MM.1S (cell line): Measurements from ENCODE around the gene ACAP2.

Experiments used
- DNase-seq: peaks from one replicate; pipeline ENCODE4 v3.0.0-alpha.2; 2015
- H2AFZ ChIP-seq: fragments of 300-600 bp; sonication (generic); 2 replicates; pipeline ENCODE4 v1.6.0; 2016; ENCODE audit warnings: antibody characterized with exemption, low read length
- H3F3A ChIP-seq: fragments of 300-600 bp; sonication (generic); 2 replicates; pipeline ENCODE4 v1.6.1; 2016; ENCODE audit warnings: mild to moderate bottlenecking, antibody characterized with exemption, low read length, moderate library complexity, mixed read lengths; ENCODE audit not compliant: insufficient read depth
- H3K27ac ChIP-seq: fragments of 300-600 bp; sonication (generic); 2 replicates; pipeline ENCODE4 v1.5.1; 2016; ENCODE audit warnings: mild to moderate bottlenecking, low read length
- H3K27me3 ChIP-seq: fragments of 300-600 bp; sonication (generic); replicated peaks from 2 replicates; pipeline ENCODE4 v1.6.0; 2016; ENCODE audit warnings: low read length; ENCODE audit not compliant: insufficient read depth
- H3K36me3 ChIP-seq: fragments of 300-600 bp; sonication (generic); replicated peaks from 2 replicates; pipeline ENCODE4 v1.6.1; 2016; ENCODE audit warnings: mild to moderate bottlenecking, low read length, mixed read lengths; ENCODE audit not compliant: insufficient read depth
- H3K4me1 ChIP-seq: fragments of 300-600 bp; sonication (generic); 2 replicates; pipeline ENCODE4 v1.6.1; 2016; ENCODE audit warnings: low read length, mixed read lengths
- H3K4me2 ChIP-seq: fragments of 300-600 bp; sonication (generic); 2 replicates; pipeline ENCODE4 v1.6.0; 2016; ENCODE audit warnings: low read depth, low read length
- H3K4me3 ChIP-seq: fragments of 300-600 bp; sonication (generic); 2 replicates; pipeline ENCODE4 v1.5.1; 2016; ENCODE audit warnings: low read length, mixed read lengths
- H3K79me2 ChIP-seq: fragments of 300-600 bp; sonication (generic); 2 replicates; pipeline ENCODE4 v1.6.1; 2016; ENCODE audit warnings: mixed run types, low read length, mixed read lengths
- H3K9ac ChIP-seq: fragments of 300-600 bp; sonication (generic); 2 replicates; pipeline ENCODE4 v1.6.1; 2016; ENCODE audit warnings: low read length, mixed read lengths
- H3K9me2 ChIP-seq: fragments of 300-600 bp; sonication (generic); replicated peaks from 2 replicates; pipeline ENCODE4 v1.6.1; 2016; ENCODE audit warnings: mild to moderate bottlenecking, low read length, mixed read lengths; ENCODE audit not compliant: insufficient read depth
- H3K9me3 ChIP-seq: fragments of 300-600 bp; sonication (generic); replicated peaks from 2 replicates; pipeline ENCODE4 v1.6.1; 2016; ENCODE audit warnings: mild to moderate bottlenecking, low read length, mixed read lengths; ENCODE audit not compliant: insufficient read depth
- H4K20me1 ChIP-seq: fragments of 300-600 bp; sonication (generic); 2 replicates; pipeline ENCODE4 v1.6.1; 2016; ENCODE audit warnings: mild to moderate bottlenecking, low read length, moderate library complexity, mixed read lengths; ENCODE audit not compliant: insufficient read depth
- CTCF ChIP-seq: fragments of 300-600 bp; sonication (generic); IDR thresholded peaks from 2 replicates; pipeline ENCODE4 v1.5.1; 2016; ENCODE audit warnings: antibody characterized with exemption, low read length, mixed read lengths
- EZH2 ChIP-seq: fragments of 300-600 bp; sonication (generic); optimal IDR thresholded peaks from 2 replicates; pipeline ENCODE3; 2017; ENCODE audit warnings: low read depth, mild to moderate bottlenecking, antibody characterized with exemption, low read length, mixed read lengths
- EZH2phosphoT487 ChIP-seq: fragments of 300-600 bp; sonication (generic); IDR thresholded peaks from 2 replicates; pipeline ENCODE4 v1.6.1; 2018; ENCODE audit warnings: antibody characterized with exemption, low read length

ACAP2 gene

GRCh38 chr3:195227871-195228270 is 214.9 kb downstream of the ACAP2 start:
- Histone ChIP-seq H3K9me3 (no peaks in the 10 kb centered on the region), H3K36me3 (no peaks in the 10 kb centered on the region), H3K27me3 (no peaks in the 10 kb centered on the region), H3K9me2 (no peaks in the 10 kb centered on the region), H3K27ac (no peak overlapping the region), H3K4me3 (no peak overlapping the region), H3F3A (no peaks in the 10 kb centered on the region), H3K4me1 (no peaks in the 10 kb centered on the region), H3K4me2 (no peak overlapping the region), H4K20me1 (no peaks in the 10 kb centered on the region), H3K9ac (no peak overlapping the region), H3K79me2 (no peaks in the 10 kb centered on the region), H2AFZ (no peak overlapping the region)
- DNase-seq = no peak
- TF ChIP-seq EZH2phosphoT487 = no peak
- TF ChIP-seq EZH2 = no peak
- TF ChIP-seq CTCF = no peak

GRCh38 chr3:195226900-195227447 is 215.8 kb downstream of the ACAP2 start:
- Histone ChIP-seq H4K20me1 (no peaks in the 10 kb centered on the region), H3K36me3 (no peaks in the 10 kb centered on the region), H3K9ac (no peak overlapping the region), H3K9me2 (no peaks in the 10 kb centered on the region), H3K4me3 (no peak overlapping the region), H3K9me3 (no peaks in the 10 kb centered on the region), H3K79me2 (no peaks in the 10 kb centered on the region), H2AFZ (no peak overlapping the region), H3K27ac (no peak overlapping the region), H3K27me3 (no peaks in the 10 kb centered on the region), H3K4me1 (no peaks in the 10 kb centered on the region), H3K4me2 (no peak overlapping the region), H3F3A (no peaks in the 10 kb centered on the region)
- TF ChIP-seq EZH2phosphoT487 (no peak), CTCF (no peak), EZH2 (no peak)
- DNase-seq = peak; percentile 3

GRCh38 chr3:195226445-195226844 is 216.4 kb downstream of the ACAP2 start:
- Histone ChIP-seq H3K36me3 (no peaks in the 10 kb centered on the region), H3K79me2 (no peaks in the 10 kb centered on the region), H3K9me3 (no peaks in the 10 kb centered on the region), H2AFZ (no peak overlapping the region), H3K4me1 (no peaks in the 10 kb centered on the region), H3K4me2 (no peak overlapping the region), H4K20me1 (no peaks in the 10 kb centered on the region), H3K9me2 (no peaks in the 10 kb centered on the region), H3K9ac (no peak overlapping the region), H3K4me3 (no peak overlapping the region), H3K27me3 (no peaks in the 10 kb centered on the region), H3K27ac (no peak overlapping the region), H3F3A (no peaks in the 10 kb centered on the region)
- peak; percentile 1 for DNase-seq
- TF ChIP-seq EZH2 (no peak), EZH2phosphoT487 (no peak), CTCF (no peak)
